ENCODE results near the gene TCF15. TPM values are rescaled to one million over a fixed set of nuclear protein-coding genes. Genes with fewer than 3 reads are reported as not detected.

Gene TCF15
- total RNA-seq, 5 donors from 2014 or later (not counting 1 experiment from before 2014, with no cell fraction given): not detected

DNA sequence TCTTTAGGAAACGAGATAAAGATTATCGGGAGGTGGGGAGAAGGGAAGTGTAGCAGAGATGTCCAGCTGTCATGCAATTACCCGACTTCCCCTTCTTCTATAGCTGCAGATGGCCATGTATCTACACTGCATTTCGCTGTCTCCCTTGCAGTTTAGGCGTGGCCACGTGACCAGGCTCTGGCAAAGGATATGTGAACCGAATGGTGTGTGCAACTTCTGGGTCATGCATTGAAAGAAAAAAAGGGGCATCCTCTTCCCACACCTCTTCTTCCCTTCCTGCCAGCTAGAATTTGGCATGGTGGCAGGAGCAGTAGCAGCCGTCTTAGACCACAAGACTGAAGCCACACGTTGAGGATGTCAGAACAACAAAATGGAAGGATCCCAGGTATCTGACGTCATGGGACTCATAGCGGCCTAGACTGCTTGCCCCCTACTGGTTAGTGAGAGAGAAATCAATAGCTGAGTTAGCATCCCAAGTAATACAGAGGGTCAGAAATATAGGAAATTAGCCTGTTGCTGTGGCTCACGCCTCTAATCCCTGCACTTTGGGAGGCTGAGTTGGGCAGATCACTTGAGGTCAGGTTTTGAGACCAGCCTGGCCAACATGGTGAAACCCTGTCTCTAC, 32.8 kb downstream of the TCF15 start:
- no peak overlapping the region for H3K4me3 ChIP-seq (ENCODE audit: control insufficient read depth in 1 of 2, extremely low read depth in 1 of 2, low read length in 1 of 2)
- H3K27ac Mint-ChIP-seq: no peak overlapping the region
- H3K4me3 Mint-ChIP-seq: no peak overlapping the region
- H3K27ac ChIP-seq (ENCODE audit: low read length): no peak overlapping the region
- no peaks in the 10 kb centered on the region for H3K9me3 ChIP-seq
- no peaks in the 10 kb centered on the region for H3K4me1 ChIP-seq (ENCODE audit: control insufficient read depth in 1 of 2, extremely low read depth in 1 of 2, insufficient read depth in 2 of 2, low read length in 2 of 2)
- H3K27me3 Mint-ChIP-seq: peaks cover 23 to 30% of the 10 kb centered on the region in 2 donors
- ChIA-PET CTCF (no interaction called here), POLR2A (interaction anchor here in 1 of 2 donors (0.5 kb wide), 1 partner anchor 17 kb away, joined by 3 read pairs; no protein-coding TSS in a partner anchor)
- peaks cover 0 to 29% of the 10 kb centered on the region in 2 experiments for H3K27me3 ChIP-seq (replicated peaks in 1 of 2; ENCODE audit: control insufficient read depth in 2 of 2, extremely low read depth in 1 of 2, insufficient read depth in 2 of 2, low read length in 1 of 2)
- ATAC-seq (replicated peaks in 1 of 4): no peak
- peak in 1 of 35 experiments; percentile 5 for DNase-seq
- peaks cover 0 to 5% (median 0%) of the 10 kb centered on the region in 3 donors for H3K4me1 Mint-ChIP-seq
- no peaks in the 10 kb centered on the region for H3K9me3 Mint-ChIP-seq
- no peaks in the 10 kb centered on the region for H3K36me3 Mint-ChIP-seq
- WGBS (ENCODE audit: insufficient coverage): 69% methylated on average over 6 of the region's 12 CpGs
- H3K36me3 ChIP-seq (ENCODE audit: control insufficient read depth in 2 of 2, extremely low read depth in 1 of 2, insufficient read depth in 1 of 2, low read length in 1 of 2): no peaks in the 10 kb centered on the region

DNA sequence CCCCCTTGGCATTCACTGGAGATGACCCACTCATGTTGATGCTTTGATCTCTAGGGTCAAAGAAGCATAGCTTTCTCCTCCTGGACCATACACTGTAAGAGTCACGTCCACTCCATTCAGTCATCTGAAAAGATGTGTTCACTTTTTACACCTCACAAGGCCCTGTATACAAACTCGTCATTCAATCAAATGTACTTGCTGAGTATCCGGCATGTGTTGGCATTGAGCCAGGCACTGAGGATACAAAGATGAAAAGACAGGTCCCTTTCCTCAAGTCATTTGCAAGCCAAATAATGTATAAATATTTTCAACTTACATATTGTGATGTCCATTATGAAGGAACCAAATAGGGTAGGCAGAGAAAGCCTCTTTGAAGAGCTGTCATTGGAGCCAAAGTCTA, 34.0 kb downstream of the TCF15 start:
- no peak for ATAC-seq (replicated peaks in 1 of 4)
- no peaks in the 10 kb centered on the region for H3K36me3 ChIP-seq (ENCODE audit: control insufficient read depth in 2 of 2, extremely low read depth in 1 of 2, insufficient read depth in 1 of 2, low read length in 1 of 2)
- CTCF ChIA-PET: no interaction called here

DNA sequence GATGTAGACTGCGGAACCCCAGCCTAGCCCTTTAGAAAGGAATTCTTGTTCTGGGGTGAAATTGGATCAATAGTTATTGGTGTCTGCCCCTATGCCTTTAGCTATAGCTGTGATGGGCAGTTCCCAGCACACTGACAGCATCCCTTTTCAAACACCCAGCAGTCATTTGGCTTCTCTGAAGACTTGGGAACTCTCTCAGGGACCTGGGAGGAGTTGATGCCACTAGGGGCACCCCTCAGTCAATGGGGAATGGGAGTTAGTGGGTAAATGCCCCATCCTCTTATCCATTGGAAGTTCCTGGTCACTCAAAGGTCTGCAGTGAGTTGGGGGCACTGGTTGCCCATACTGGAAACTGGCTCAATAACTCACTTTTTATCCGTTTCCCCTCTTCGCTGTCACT, 34.9 kb downstream of the TCF15 start:
- Histone ChIP-seq H3K27me3 (replicated peaks in 1 of 2; ENCODE audit: control insufficient read depth in 2 of 2, extremely low read depth in 1 of 2, insufficient read depth in 2 of 2, low read length in 1 of 2) (peaks cover 0 to 34% of the 10 kb centered on the region in 2 experiments), H3K9me3 (no peaks in the 10 kb centered on the region), H3K4me1 (ENCODE audit: control insufficient read depth in 1 of 2, extremely low read depth in 1 of 2, insufficient read depth in 2 of 2, low read length in 2 of 2) (no peaks in the 10 kb centered on the region), H3K36me3 (ENCODE audit: control insufficient read depth in 2 of 2, extremely low read depth in 1 of 2, insufficient read depth in 1 of 2, low read length in 1 of 2) (no peaks in the 10 kb centered on the region), H3K27ac (ENCODE audit: low read length) (no peak overlapping the region), H3K4me3 (ENCODE audit: control insufficient read depth in 1 of 2, extremely low read depth in 1 of 2, low read length in 1 of 2) (no peak overlapping the region)
- Mint-ChIP-seq H3K4me1 (peaks cover 0 to 8% (median 0%) of the 10 kb centered on the region in 3 donors), H3K27me3 (peaks cover 28 to 32% of the 10 kb centered on the region in 2 donors), H3K36me3 (no peaks in the 10 kb centered on the region), H3K9me3 (no peaks in the 10 kb centered on the region), H3K4me3 (no peak overlapping the region), H3K27ac (no peak overlapping the region)
- no CpG with 5 or more reads among the region's 3 CpGs for WGBS (ENCODE audit: insufficient coverage)
- DNase-seq: no peak
- ChIA-PET CTCF (no interaction called here), POLR2A (no interaction called here)
- no peak for ATAC-seq (replicated peaks in 1 of 4)

More for the DNA sequence above, 34.0 kb downstream of the TCF15 start:
- Mint-ChIP-seq H3K4me3 (no peak overlapping the region), H3K9me3 (no peaks in the 10 kb centered on the region), H3K27ac (no peak overlapping the region), H3K27me3 (peaks cover 28 to 32% of the 10 kb centered on the region in 2 donors), H3K36me3 (no peaks in the 10 kb centered on the region), H3K4me1 (peaks cover 0 to 8% (median 0%) of the 10 kb centered on the region in 3 donors)
- DNase-seq: no peak
- no peaks in the 10 kb centered on the region for H3K9me3 ChIP-seq
- POLR2A ChIA-PET: no interaction called here
- H3K27ac ChIP-seq (ENCODE audit: low read length): no peak overlapping the region
- H3K4me3 ChIP-seq (ENCODE audit: control insufficient read depth in 1 of 2, extremely low read depth in 1 of 2, low read length in 1 of 2): no peak overlapping the region
- WGBS (ENCODE audit: insufficient coverage): no CpG with 5 or more reads among the region's 3 CpGs
- no peaks in the 10 kb centered on the region for H3K4me1 ChIP-seq (ENCODE audit: control insufficient read depth in 1 of 2, extremely low read depth in 1 of 2, insufficient read depth in 2 of 2, low read length in 2 of 2)
- peaks cover 0 to 34% of the 10 kb centered on the region in 2 experiments for H3K27me3 ChIP-seq (replicated peaks in 1 of 2; ENCODE audit: control insufficient read depth in 2 of 2, extremely low read depth in 1 of 2, insufficient read depth in 2 of 2, low read length in 1 of 2)

DNA sequence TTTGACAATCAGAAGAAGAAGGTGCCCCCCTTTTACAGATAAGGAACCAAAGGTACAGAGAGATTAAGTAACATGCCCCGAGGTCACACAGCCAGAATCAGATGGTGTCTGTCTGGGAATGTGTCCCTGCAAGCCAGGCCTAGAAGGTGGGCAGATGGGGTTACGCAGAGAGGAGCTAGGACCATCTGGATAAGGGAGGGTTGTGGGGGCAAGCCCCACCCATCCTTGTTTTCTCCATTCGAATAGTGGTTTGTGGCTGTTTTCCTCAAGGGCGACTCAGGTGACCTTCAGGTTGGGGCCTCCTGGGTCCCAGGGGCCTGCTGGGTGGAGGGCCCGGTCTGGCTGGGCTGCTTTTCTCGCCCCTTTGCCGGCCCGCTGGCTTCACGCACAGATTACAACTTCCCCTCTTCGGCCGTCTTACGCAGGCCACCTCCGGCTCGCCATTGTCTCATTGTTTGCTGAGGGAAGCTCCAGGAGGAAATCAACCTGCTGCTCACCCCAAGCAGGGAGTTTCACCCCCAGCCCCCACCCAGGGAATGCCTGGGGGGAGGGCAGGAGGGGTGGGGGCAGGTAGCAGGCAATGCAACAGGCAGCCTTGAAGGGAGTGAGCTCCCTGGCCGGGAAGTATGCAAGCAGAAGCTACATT, 35.7 kb downstream of the TCF15 start:
- DNase-seq (no peak), ATAC-seq (replicated peaks in 1 of 4) (no peak)
- H3K36me3 Mint-ChIP-seq: no peaks in the 10 kb centered on the region
- no peak overlapping the region for H3K4me3 ChIP-seq (ENCODE audit: control insufficient read depth in 1 of 2, extremely low read depth in 1 of 2, low read length in 1 of 2)
- H3K36me3 ChIP-seq (ENCODE audit: control insufficient read depth in 2 of 2, extremely low read depth in 1 of 2, insufficient read depth in 1 of 2, low read length in 1 of 2): no peaks in the 10 kb centered on the region
- ChIA-PET POLR2A (no interaction called here), CTCF (no interaction called here)
- no peaks in the 10 kb centered on the region for H3K9me3 ChIP-seq
- H3K4me3 Mint-ChIP-seq: no peak overlapping the region
- 77% methylated on average over 9 of the region's 15 CpGs for WGBS (ENCODE audit: insufficient coverage)
- peaks cover 0 to 8% (median 0%) of the 10 kb centered on the region in 3 donors for H3K4me1 Mint-ChIP-seq
- peaks cover 0 to 35% of the 10 kb centered on the region in 2 experiments for H3K27me3 ChIP-seq (replicated peaks in 1 of 2; ENCODE audit: control insufficient read depth in 2 of 2, extremely low read depth in 1 of 2, insufficient read depth in 2 of 2, low read length in 1 of 2)
- no peaks in the 10 kb centered on the region for H3K4me1 ChIP-seq (ENCODE audit: control insufficient read depth in 1 of 2, extremely low read depth in 1 of 2, insufficient read depth in 2 of 2, low read length in 2 of 2)
- peaks cover 28 to 36% of the 10 kb centered on the region in 2 donors for H3K27me3 Mint-ChIP-seq
- no peak overlapping the region for H3K27ac ChIP-seq (ENCODE audit: low read length)
- no peaks in the 10 kb centered on the region for H3K9me3 Mint-ChIP-seq
- no peak overlapping the region for H3K27ac Mint-ChIP-seq

- H3K36me3 Mint-ChIP-seq: no peaks in the 10 kb centered on the region
- Histone ChIP-seq H3K36me3 (ENCODE audit: control insufficient read depth in 2 of 2, extremely low read depth in 1 of 2, insufficient read depth in 1 of 2, low read length in 1 of 2) (no peaks in the 10 kb centered on the region), H3K27ac (ENCODE audit: low read length) (no peak overlapping the region), H3K27me3 (replicated peaks in 1 of 2; ENCODE audit: control insufficient read depth in 2 of 2, extremely low read depth in 1 of 2, insufficient read depth in 2 of 2, low read length in 1 of 2) (peaks cover 0 to 41% of the 10 kb centered on the region in 2 experiments), H3K4me1 (ENCODE audit: control insufficient read depth in 1 of 2, extremely low read depth in 1 of 2, insufficient read depth in 2 of 2, low read length in 2 of 2) (no peaks in the 10 kb centered on the region), H3K4me3 (ENCODE audit: control insufficient read depth in 1 of 2, extremely low read depth in 1 of 2, low read length in 1 of 2) (no peak overlapping the region), H3K9me3 (no peaks in the 10 kb centered on the region)
- no peak overlapping the region for H3K27ac Mint-ChIP-seq
- 59% methylated on average over 6 of the region's 12 CpGs for WGBS (ENCODE audit: insufficient coverage)
- DNase-seq (no peak), ATAC-seq (replicated peaks in 1 of 4) (no peak)
- peaks cover 0 to 12% (median 1%) of the 10 kb centered on the region in 3 donors for H3K4me1 Mint-ChIP-seq
- CTCF ChIA-PET: interaction anchor here in 1 of 2 donors (1.0 kb wide), 1 partner anchor 72 kb away, joined by 3 read pairs; no protein-coding TSS in a partner anchor
- POLR2A ChIA-PET: no interaction called here
- H3K4me3 Mint-ChIP-seq: no peak overlapping the region
- H3K9me3 Mint-ChIP-seq: no peaks in the 10 kb centered on the region
- peaks cover 31 to 42% of the 10 kb centered on the region in 2 donors for H3K27me3 Mint-ChIP-seq
Measured at GRCh38 chr20:573414-574296, 36.5 kb downstream of the TCF15 start.

- Histone ChIP-seq H3K27me3 (replicated peaks in 1 of 2; ENCODE audit: control insufficient read depth in 2 of 2, extremely low read depth in 1 of 2, insufficient read depth in 2 of 2, low read length in 1 of 2) (peaks cover 0 to 50% of the 10 kb centered on the region in 2 experiments), H3K4me1 (ENCODE audit: control insufficient read depth in 1 of 2, extremely low read depth in 1 of 2, insufficient read depth in 2 of 2, low read length in 2 of 2) (peaks cover 0 to 5% of the 10 kb centered on the region in 2 experiments), H3K36me3 (ENCODE audit: control insufficient read depth in 2 of 2, extremely low read depth in 1 of 2, insufficient read depth in 1 of 2, low read length in 1 of 2) (no peaks in the 10 kb centered on the region), H3K27ac (ENCODE audit: low read length) (no peak overlapping the region), H3K9me3 (no peaks in the 10 kb centered on the region), H3K4me3 (ENCODE audit: control insufficient read depth in 1 of 2, extremely low read depth in 1 of 2, low read length in 1 of 2) (no peak overlapping the region)
- Mint-ChIP-seq H3K9me3 (no peaks in the 10 kb centered on the region), H3K27ac (no peak overlapping the region), H3K27me3 (peaks cover 32 to 43% of the 10 kb centered on the region in 2 donors), H3K36me3 (no peaks in the 10 kb centered on the region), H3K4me3 (no peak overlapping the region), H3K4me1 (peaks cover 0 to 13% (median 3%) of the 10 kb centered on the region in 3 donors)
- WGBS (ENCODE audit: insufficient coverage): 62% methylated on average over 6 of the region's 7 CpGs
- ATAC-seq (replicated peaks in 1 of 4) (no peak), DNase-seq (no peak)
- ChIA-PET CTCF (interaction anchor here in 1 of 2 donors (1.0 kb wide), 1 partner anchor 73 kb away, joined by 3 read pairs; no protein-coding TSS in a partner anchor), POLR2A (no interaction called here)
Measured at GRCh38 chr20:572727-573126, 37.4 kb downstream of the TCF15 start.
